HG03066 (cell line): ENCODE data around the gene RIPOR3.

Experiments
- ATAC-seq: cut with Tn5 transposase; IDR thresholded peaks from one replicate; pipeline ENCODE4 v1.9.1; 2021; ENCODE audit warnings: low read depth; ENCODE audit not compliant: unreplicated experiment

The RIPOR3 gene

GRCh38 chr20:50690650-50691572, at the start of gene RIPOR3:
TSS of gene RIPOR3 (minus strand) at chr20:50691542. CDS start at chr20:50691128, 414 bp downstream.
- no peak for ATAC-seq

- no peak for ATAC-seq
Measured at GRCh38 chr20:50737352-50737751, 46.0 kb upstream of the RIPOR3 start.

GRCh38 chr20:50735813-50736212, 44.5 kb upstream of the RIPOR3 start:
- no peak for ATAC-seq

- ATAC-seq: no peak
Measured at GRCh38 chr20:50734730-50735679, 43.7 kb upstream of the RIPOR3 start.

- ATAC-seq: no peak
Measured at GRCh38 chr20:50733644-50734349, 42.5 kb upstream of the RIPOR3 start.

GRCh38 chr20:50731930-50732690, 40.8 kb upstream of the RIPOR3 start:
- ATAC-seq: no peak

- peak; percentile 84 for ATAC-seq
Measured at GRCh38 chr20:50731055-50731929, 40.0 kb upstream of the RIPOR3 start, which contains the start of gene PARD6B. TSS of gene PARD6B (plus strand) at chr20:50731580. CDS start at chr20:50731787, 207 bp downstream.

GRCh38 chr20:50730765-50731054, 39.4 kb upstream of the RIPOR3 start:
- ATAC-seq: no peak

GRCh38 chr20:50729901-50730764, 38.8 kb upstream of the RIPOR3 start:
- ATAC-seq: no peak

- no peak for ATAC-seq
Measured at GRCh38 chr20:50728981-50729874, 37.9 kb upstream of the RIPOR3 start.

- ATAC-seq: no peak
Measured at GRCh38 chr20:50728486-50728980, 37.2 kb upstream of the RIPOR3 start.

- ATAC-seq: no peak
Measured at GRCh38 chr20:50727792-50728485, 36.6 kb upstream of the RIPOR3 start.

- no peak for ATAC-seq
Measured at GRCh38 chr20:50726955-50727791, 35.8 kb upstream of the RIPOR3 start.

GRCh38 chr20:50725724-50726005, 34.3 kb upstream of the RIPOR3 start:
- ATAC-seq: no peak

- ATAC-seq: no peak
Measured at GRCh38 chr20:50724851-50725723, 33.7 kb upstream of the RIPOR3 start.
